Mesenchymal stem cell (in vitro differentiated cells and primary cell): ENCODE data around the gene SMO.

Experiments used
- DNase-seq: peaks from one replicate; pipeline ENCODE4 v3.0.0-alpha.2; 2013
- H2AFZ ChIP-seq: one replicate; pipeline ENCODE4 v1.6.1; 2013; ENCODE audit warnings: low read depth, mild to moderate bottlenecking, control low read depth, inconsistent platforms, low read length, moderate library complexity
- H2AK5ac ChIP-seq: 2 replicates; pipeline ENCODE4 v1.6.1; 2013; ENCODE audit warnings: low read length, moderate library complexity, mild to moderate bottlenecking, inconsistent platforms; ENCODE audit not compliant: severe bottlenecking
- H2BK120ac ChIP-seq: one replicate; pipeline ENCODE4 v1.6.1; 2013; ENCODE audit warnings: low read depth, mild to moderate bottlenecking, inconsistent platforms, low read length, moderate library complexity
- H2BK12ac ChIP-seq, 2 experiments: one replicate each; pipeline ENCODE4 v1.6.1; 2013; ENCODE audit warnings: inconsistent platforms in 2 of 2, low read length in 2 of 2, mild to moderate bottlenecking in 2 of 2, moderate library complexity in 2 of 2, control low read depth in 1 of 2
- H2BK15ac ChIP-seq: one replicate; pipeline ENCODE4 v1.6.1; 2013; ENCODE audit warnings: mild to moderate bottlenecking, low read depth, inconsistent platforms; ENCODE audit not compliant: poor library complexity, severe bottlenecking
- H2BK5ac ChIP-seq: 2 replicates; pipeline ENCODE4 v1.6.1; 2013; ENCODE audit warnings: low read depth, mild to moderate bottlenecking, low read length, control low read depth, inconsistent platforms; ENCODE audit not compliant: poor library complexity, severe bottlenecking
- H3K14ac ChIP-seq, 2 experiments: one replicate each; pipeline ENCODE4 v1.6.1; 2013; ENCODE audit warnings: inconsistent platforms in 2 of 2, low read length in 2 of 2, control low read depth in 1 of 2, mild to moderate bottlenecking in 1 of 2, moderate library complexity in 1 of 2
- H3K18ac ChIP-seq, 2 experiments: one replicate each; pipeline ENCODE4 v1.6.1; 2013; ENCODE audit warnings: inconsistent platforms in 2 of 2, low read length in 2 of 2, control low read depth in 1 of 2, low read depth in 1 of 2, mild to moderate bottlenecking in 1 of 2
- H3K23ac ChIP-seq, 2 experiments: one replicate each; pipeline ENCODE4 v1.6.1; 2013; ENCODE audit warnings: inconsistent platforms in 2 of 2, low read length in 2 of 2, mild to moderate bottlenecking in 2 of 2, moderate library complexity in 2 of 2, control low read depth in 1 of 2
- H3K27ac ChIP-seq: 2 replicates; pipeline ENCODE4 v1.5.1; 2013; ENCODE audit warnings: mild to moderate bottlenecking, moderate library complexity, low read length, control low read depth, inconsistent platforms; ENCODE audit not compliant: poor library complexity, severe bottlenecking
- H3K27me3 ChIP-seq, 2 experiments: 2 replicates each; pipeline versions ENCODE4 v1.6.1 to v1.7.0; 2013; ENCODE audit warnings: low read length in 2 of 2, mild to moderate bottlenecking in 2 of 2, moderate library complexity in 2 of 2, control low read depth in 1 of 2, inconsistent platforms in 1 of 2; ENCODE audit not compliant: control insufficient read depth in 1 of 2, insufficient read depth in 1 of 2
- H3K36me3 ChIP-seq, 2 experiments: 2 replicates each; pipeline versions ENCODE4 v1.6.1 to v1.7.0; 2013; ENCODE audit warnings: low read length in 2 of 2, control low read depth in 1 of 2, inconsistent platforms in 1 of 2, low read depth in 1 of 2, mild to moderate bottlenecking in 1 of 2; ENCODE audit not compliant: insufficient read depth in 2 of 2, control insufficient read depth in 1 of 2
- H3K4ac ChIP-seq, 2 experiments: one replicate each; pipeline ENCODE4 v1.6.1; 2013; ENCODE audit warnings: inconsistent platforms in 2 of 2, low read length in 2 of 2, mild to moderate bottlenecking in 2 of 2, moderate library complexity in 2 of 2, control low read depth in 1 of 2, low read depth in 1 of 2
- H3K4me1 ChIP-seq: 2 replicates; pipeline ENCODE4 v1.6.1; 2013; ENCODE audit warnings: low read depth, low read length, control low read depth; ENCODE audit not compliant: control insufficient read depth, insufficient read depth
- H3K4me2 ChIP-seq: 2 replicates; pipeline ENCODE4 v1.6.1; 2013; ENCODE audit warnings: low read length, mild to moderate bottlenecking, inconsistent platforms; ENCODE audit not compliant: poor library complexity, severe bottlenecking
- H3K4me3 ChIP-seq, 2 experiments: 2 replicates each; pipeline versions ENCODE4 v1.5.1 to v1.7.0; 2013; ENCODE audit warnings: low read length in 2 of 2, mild to moderate bottlenecking in 2 of 2, control low read depth in 1 of 2, low read depth in 1 of 2; ENCODE audit not compliant: insufficient read depth in 1 of 2
- H3K79me1 ChIP-seq: replicated peaks from 2 replicates; pipeline ENCODE4 v1.6.1; 2013; ENCODE audit warnings: mild to moderate bottlenecking, control low read depth, low read length, inconsistent platforms; ENCODE audit not compliant: poor library complexity, severe bottlenecking
- H3K9ac ChIP-seq: 2 replicates; pipeline ENCODE4 v1.7.0; 2013; ENCODE audit warnings: mild to moderate bottlenecking, low read length, moderate library complexity
- H3K9me3 ChIP-seq: 2 replicates; pipeline ENCODE4 v1.7.0; 2013; ENCODE audit warnings: mild to moderate bottlenecking, low read length; ENCODE audit not compliant: control insufficient read depth
- H4K8ac ChIP-seq: one replicate; pipeline ENCODE4 v1.6.1; 2013; ENCODE audit warnings: inconsistent platforms, mild to moderate bottlenecking, low read length, moderate library complexity
- H4K91ac ChIP-seq: one replicate; pipeline ENCODE4 v1.6.1; 2013; ENCODE audit warnings: mild to moderate bottlenecking, low read length, inconsistent platforms
- WGBS: methylation state at CpG from one replicate; pipeline ENCODE4 v1.1.7; 2013; ENCODE audit warnings: mixed read lengths; 5-methylcytosine and 5-hydroxymethylcytosine counted together

The SMO gene

GRCh38 chr7:129161524-129162225 is 26.8 kb upstream of the SMO start:
- H3K27ac ChIP-seq = no peak overlapping the region
- H3K36me3 ChIP-seq = peaks cover 0 to 6% of the 10 kb centered on the region in 2 experiments
- no peak overlapping the region for H2AK5ac ChIP-seq
- H3K79me1 ChIP-seq = no peaks in the 10 kb centered on the region
- no peak for DNase-seq
- no peak overlapping the region for H4K8ac ChIP-seq
- H2BK120ac ChIP-seq = no peak overlapping the region
- H4K91ac ChIP-seq = no peak overlapping the region
- no peak overlapping the region for H2AFZ ChIP-seq
- WGBS = 91% methylated on average over 5 of the region's 5 CpGs
- no peak overlapping the region for H2BK5ac ChIP-seq
- peaks cover 11% of the 10 kb centered on the region for H3K4me1 ChIP-seq
- H3K23ac ChIP-seq = no peak overlapping the region
- no peaks in the 10 kb centered on the region for H3K9me3 ChIP-seq
- H3K4ac ChIP-seq = no peak overlapping the region
- H3K9ac ChIP-seq = no peak overlapping the region
- H3K18ac ChIP-seq = no peak overlapping the region
- no peak overlapping the region for H2BK15ac ChIP-seq
- H3K14ac ChIP-seq = no peak overlapping the region
- H3K4me3 ChIP-seq = no peak overlapping the region
- no peak overlapping the region for H2BK12ac ChIP-seq
- peaks cover 7 to 62% of the 10 kb centered on the region in 2 experiments for H3K27me3 ChIP-seq
- H3K4me2 ChIP-seq = no peak overlapping the region

DNA sequence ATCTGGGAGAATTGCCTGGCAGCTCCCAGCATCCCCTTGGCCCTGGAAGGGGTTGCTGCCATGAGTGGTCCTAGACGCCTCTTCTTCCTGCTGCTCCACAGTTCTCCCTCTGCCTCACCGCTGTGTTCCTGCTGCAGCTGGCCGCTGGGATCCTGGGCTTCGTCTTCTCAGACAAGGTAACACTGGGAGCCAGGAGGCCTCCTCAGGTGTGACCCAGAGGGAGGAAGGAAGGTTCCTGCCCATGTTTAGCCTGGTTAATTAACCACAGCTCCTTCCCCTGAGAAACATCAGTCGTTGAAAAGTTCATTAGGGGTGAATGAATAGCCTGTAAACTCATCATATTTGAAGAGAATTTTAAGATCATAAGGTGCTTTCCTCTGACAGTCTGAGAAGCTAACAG is 25.7 kb upstream of the SMO start:
- no peak overlapping the region for H3K4ac ChIP-seq
- no peak overlapping the region for H3K23ac ChIP-seq
- H3K18ac ChIP-seq = no peak overlapping the region
- H2BK120ac ChIP-seq = no peak overlapping the region
- H3K79me1 ChIP-seq = no peaks in the 10 kb centered on the region
- peaks cover 4 to 63% of the 10 kb centered on the region in 2 experiments for H3K27me3 ChIP-seq
- peaks cover 11% of the 10 kb centered on the region for H3K4me1 ChIP-seq
- peak overlapping the region; percentile 5 for H2AK5ac ChIP-seq
- WGBS = 84% methylated on average over 4 of the region's 5 CpGs
- no peak overlapping the region for H3K4me3 ChIP-seq
- no peak overlapping the region for H2BK5ac ChIP-seq
- H2BK12ac ChIP-seq = no peak overlapping the region
- peaks cover 0 to 10% of the 10 kb centered on the region in 2 experiments for H3K36me3 ChIP-seq
- H2BK15ac ChIP-seq = no peak overlapping the region
- H3K27ac ChIP-seq = no peak overlapping the region
- H3K4me2 ChIP-seq = no peak overlapping the region
- no peak for DNase-seq
- no peaks in the 10 kb centered on the region for H3K9me3 ChIP-seq
- H3K9ac ChIP-seq = no peak overlapping the region
- H2AFZ ChIP-seq = no peak overlapping the region
- no peak overlapping the region for H3K14ac ChIP-seq
- no peak overlapping the region for H4K8ac ChIP-seq
- no peak overlapping the region for H4K91ac ChIP-seq

DNA sequence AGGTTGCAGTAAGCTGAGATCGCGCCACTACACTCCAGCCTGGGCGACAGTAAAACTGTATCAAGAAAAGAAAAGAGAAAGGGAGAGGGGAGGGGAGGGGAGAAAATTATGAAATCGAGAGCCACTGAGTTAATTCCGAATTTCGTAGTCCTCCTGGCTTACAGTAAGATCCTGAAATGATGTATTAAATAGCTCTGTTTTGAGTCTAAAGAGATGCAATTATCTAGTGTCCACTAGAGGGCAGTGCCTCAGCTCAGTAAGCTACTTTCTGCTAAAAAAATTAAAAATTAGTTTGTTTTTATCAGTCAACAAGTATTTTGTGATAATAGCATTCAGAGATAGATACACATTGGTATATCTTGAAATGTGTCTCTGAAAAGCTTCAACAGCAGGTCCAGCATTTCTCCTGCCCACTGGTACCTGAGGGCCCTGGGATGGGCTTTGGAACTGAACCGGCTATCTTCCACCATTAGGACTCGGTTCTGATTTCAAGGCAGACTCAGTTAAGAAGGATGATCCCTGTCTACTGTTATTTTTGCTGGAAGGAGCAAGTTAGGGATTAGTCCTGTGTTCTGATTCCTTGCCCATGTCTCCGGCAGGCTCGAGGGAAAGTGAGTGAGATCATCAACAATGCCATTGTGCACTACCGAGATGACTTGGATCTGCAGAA is 24.4 kb upstream of the SMO start:
- H2BK5ac ChIP-seq = no peak overlapping the region
- no peak overlapping the region for H3K23ac ChIP-seq
- H2BK15ac ChIP-seq = no peak overlapping the region
- WGBS = 62% methylated on average over 11 of the region's 11 CpGs
- H3K4ac ChIP-seq = no peak overlapping the region
- peak; percentile 66 for DNase-seq
- no peak overlapping the region for H4K8ac ChIP-seq
- H4K91ac ChIP-seq = no peak overlapping the region
- H2AK5ac ChIP-seq = no peak overlapping the region
- no peak overlapping the region for H3K4me2 ChIP-seq
- no peak overlapping the region for H3K27ac ChIP-seq
- no peaks in the 10 kb centered on the region for H3K79me1 ChIP-seq
- H3K36me3 ChIP-seq = peaks cover 0 to 13% of the 10 kb centered on the region in 2 experiments
- H3K18ac ChIP-seq = no peak overlapping the region
- peaks cover 17% of the 10 kb centered on the region for H3K4me1 ChIP-seq
- no peak overlapping the region for H3K9ac ChIP-seq
- H3K4me3 ChIP-seq = no peak overlapping the region
- no peaks in the 10 kb centered on the region for H3K9me3 ChIP-seq
- peaks cover 3 to 69% of the 10 kb centered on the region in 2 experiments for H3K27me3 ChIP-seq
- H2AFZ ChIP-seq = no peak overlapping the region
- no peak overlapping the region for H2BK120ac ChIP-seq
- no peak overlapping the region for H2BK12ac ChIP-seq
- H3K14ac ChIP-seq = no peak overlapping the region

GRCh38 chr7:129166745-129167144 is 21.7 kb upstream of the SMO start:
- WGBS = 89% methylated on average over 3 of the region's 4 CpGs
- no peak overlapping the region for H3K27ac ChIP-seq

More at GRCh38 chr7:129166745-129167144, 21.7 kb upstream of the SMO start:
- H3K23ac ChIP-seq = no peak overlapping the region
- H2BK12ac ChIP-seq = no peak overlapping the region
- H4K8ac ChIP-seq = no peak overlapping the region
- H4K91ac ChIP-seq = no peak overlapping the region
- H3K36me3 ChIP-seq = peaks cover 0 to 9% of the 10 kb centered on the region in 2 experiments
- no peak overlapping the region for H3K18ac ChIP-seq
- no peak overlapping the region for H2BK15ac ChIP-seq
- H3K4ac ChIP-seq = no peak overlapping the region
- H3K14ac ChIP-seq = no peak overlapping the region
- peaks cover 10% of the 10 kb centered on the region for H3K4me1 ChIP-seq
- no peaks in the 10 kb centered on the region for H3K79me1 ChIP-seq
- H2BK5ac ChIP-seq = no peak overlapping the region
- no peaks in the 10 kb centered on the region for H3K9me3 ChIP-seq
- peaks cover 0 to 69% of the 10 kb centered on the region in 2 experiments for H3K27me3 ChIP-seq
- H2BK120ac ChIP-seq = no peak overlapping the region
- H2AK5ac ChIP-seq = no peak overlapping the region
- H3K4me3 ChIP-seq = no peak overlapping the region
- H3K9ac ChIP-seq = no peak overlapping the region
- no peak for DNase-seq
- no peak overlapping the region for H2AFZ ChIP-seq
- no peak overlapping the region for H3K4me2 ChIP-seq
